Fibroblast of skin of abdomen (primary cell): ENCODE data around the gene COL18A1.
A peak's percentile ranks its signal among the peaks of the same experiment; 100 is the strongest.

Experiments used
- DNase-seq: peaks from one replicate; pipeline ENCODE4 v3.0.0-alpha.2; 2013

The COL18A1 gene

DNA sequence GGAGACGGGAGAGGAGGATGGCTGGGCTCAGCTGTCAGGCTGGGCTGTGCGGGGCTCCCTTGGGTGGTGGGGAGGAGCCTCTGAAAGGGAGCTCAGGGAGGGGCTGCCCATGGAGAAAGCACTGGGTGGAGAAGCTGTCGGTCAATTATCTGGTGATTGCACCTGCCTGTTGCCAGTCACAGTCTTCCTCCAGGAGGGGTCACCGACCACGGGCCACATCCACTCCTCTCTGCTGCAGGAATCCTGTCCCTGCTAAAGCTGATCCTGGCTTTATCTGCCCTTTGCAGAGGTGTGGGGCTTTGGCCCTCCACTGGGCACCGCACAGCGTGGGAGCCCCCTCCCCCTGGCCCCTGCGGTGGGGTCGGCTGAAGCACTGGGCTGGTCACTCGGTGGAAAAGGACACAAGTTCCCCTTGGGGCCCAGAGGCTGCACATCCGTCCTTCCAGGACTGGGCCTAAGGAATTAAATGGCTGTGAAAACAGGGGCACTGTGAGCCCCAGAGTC is 21.8 kb upstream of the COL18A1 start:
- no peak for DNase-seq

DNA sequence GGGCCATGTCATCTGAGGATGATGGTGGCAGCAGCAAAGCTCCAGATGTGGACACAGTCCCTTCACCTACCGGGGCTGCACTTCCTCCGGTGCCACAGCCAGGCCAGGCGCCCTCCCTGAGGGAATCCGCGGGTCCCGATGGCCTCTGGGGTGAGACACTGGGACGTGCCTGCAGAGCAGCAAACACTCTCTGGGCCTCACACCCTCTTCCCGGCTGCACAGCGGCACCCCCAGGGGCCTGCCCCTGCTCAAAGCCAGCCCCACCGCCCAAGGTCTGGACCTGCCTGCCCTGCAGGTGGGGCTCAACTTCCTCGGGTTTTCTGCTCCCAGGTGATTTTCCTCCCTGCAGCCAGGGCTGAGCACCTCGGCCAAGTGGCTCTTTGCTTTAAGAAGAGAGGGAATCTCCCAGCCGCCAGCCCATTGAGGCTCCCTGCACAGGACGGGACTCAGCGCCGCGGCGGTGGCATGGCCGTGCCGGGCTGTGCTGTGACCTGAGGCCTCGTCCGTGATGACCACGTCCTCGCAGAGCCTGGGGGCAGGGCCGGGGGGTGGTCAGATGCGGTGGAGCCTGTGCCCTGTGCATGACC is 21.3 kb upstream of the COL18A1 start:
- DNase-seq = no peak

DNA sequence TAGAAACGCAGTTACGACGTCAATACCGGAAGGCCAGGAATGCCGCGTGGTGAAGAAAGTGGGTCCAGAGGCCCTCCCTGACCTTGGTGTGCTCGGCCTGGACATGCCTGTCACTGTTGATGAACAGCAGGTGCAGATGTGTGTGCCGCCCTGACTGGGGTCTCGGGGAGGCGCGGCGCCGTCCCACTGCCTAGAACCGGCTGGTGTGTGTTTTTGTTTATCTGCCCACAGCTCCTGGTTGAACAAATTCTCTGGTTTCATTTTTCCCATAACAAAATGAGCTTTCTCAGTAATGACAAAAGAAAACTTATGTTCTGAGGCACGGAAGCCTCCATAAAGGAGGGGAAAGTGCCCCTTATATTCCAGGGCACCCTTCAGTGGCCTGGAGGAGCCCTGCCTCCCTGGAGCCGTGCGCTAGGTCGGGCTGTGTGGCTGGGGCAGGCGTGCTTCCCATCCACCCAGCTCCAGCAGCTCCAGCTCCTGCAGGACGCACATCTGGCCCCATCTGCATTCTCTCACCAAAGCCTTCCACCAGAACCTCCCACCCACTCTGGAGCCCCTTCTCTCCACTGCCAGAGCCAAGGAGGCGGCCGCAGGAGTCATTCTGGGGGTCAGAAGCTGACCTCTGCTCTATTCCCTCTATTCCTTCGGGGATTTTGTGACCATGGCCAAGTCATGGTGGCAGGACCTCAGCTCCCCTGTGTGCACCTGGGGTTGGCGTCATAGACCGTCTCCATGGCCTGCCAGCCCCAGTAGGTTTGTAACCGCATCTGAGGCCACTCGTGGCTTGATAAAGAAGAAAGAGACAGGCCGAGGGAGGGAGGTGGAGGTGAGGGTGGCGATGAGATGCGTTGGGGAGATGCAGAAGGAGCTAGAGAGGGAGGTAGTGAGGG is 20.1 kb upstream of the COL18A1 start:
- no peak for DNase-seq

DNA sequence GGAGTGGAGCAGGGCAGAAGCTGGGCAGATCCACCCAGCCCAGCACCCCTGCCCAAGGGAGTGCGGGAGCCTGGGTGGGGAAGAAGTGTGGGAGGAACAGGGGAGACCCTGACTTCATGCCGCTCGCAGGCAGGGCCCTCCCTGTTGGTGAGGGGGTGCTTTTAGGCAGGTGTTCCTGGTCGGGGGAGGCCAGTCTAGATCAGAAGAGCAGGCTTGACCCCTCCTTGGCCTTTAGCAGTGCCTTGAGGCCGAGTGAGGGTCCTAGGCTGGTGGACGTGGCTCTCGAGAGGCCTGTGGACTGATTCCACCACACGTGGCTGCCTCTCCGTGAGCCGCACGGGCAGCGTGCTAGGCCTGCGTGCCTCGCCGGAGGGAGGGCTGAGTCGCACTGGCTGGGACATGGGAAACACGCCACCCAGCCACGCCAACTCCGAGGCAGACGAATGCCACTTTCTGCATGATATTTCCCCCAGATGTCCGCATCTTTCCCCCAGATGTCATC is 19.4 kb upstream of the COL18A1 start:
- no peak for DNase-seq

DNA sequence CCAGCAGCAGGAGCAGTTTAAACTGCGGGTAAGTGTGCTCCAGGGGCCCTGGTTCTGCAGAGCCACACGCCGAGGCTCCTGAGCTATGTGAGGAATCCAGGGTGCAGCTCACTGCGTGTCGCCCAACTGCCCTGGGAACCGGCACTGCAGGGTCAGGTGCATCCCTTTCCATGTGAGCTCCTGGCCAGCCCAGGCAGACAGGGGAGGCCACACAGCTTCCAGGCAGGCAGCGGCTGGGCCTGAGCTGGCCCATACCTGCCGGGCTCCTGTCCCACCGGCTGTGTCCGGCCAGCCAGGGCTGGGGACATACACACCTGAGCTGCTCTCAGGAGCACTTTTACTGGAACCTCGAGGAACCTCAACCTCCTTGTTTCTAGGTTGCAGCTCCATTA is 18.6 kb upstream of the COL18A1 start:
- no peak for DNase-seq

DNA sequence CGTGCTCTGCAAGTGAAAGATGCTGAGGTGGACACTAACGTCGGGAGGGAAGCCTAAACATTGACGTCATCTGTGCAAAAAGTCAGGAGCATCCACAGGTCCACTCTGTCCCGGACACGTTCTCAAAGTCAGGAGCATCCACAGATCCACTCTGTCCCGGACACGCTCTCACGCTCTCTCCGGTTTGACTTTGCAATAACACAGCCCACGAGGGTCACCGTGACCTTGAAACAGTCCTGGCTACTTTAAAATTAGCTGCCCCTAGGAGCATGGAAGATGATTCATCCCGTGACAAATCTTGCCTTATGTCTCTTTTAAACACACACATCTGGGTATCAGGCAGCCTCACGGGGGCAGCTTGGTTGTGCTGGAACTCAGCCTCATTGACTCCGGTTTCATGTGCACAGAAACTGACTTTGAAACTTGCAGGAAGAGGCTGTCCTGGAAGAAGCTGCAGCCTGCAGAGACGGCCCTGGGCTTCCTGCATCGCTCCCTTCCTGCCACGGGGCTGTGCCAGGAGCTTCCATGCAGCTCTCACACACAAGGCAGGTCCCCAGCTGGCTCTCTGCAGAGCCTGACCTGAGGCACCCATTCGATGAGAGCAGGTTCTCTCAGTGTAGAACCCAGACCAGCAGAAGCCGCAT is 18.1 kb upstream of the COL18A1 start:
- peak; percentile 90 for DNase-seq

DNA sequence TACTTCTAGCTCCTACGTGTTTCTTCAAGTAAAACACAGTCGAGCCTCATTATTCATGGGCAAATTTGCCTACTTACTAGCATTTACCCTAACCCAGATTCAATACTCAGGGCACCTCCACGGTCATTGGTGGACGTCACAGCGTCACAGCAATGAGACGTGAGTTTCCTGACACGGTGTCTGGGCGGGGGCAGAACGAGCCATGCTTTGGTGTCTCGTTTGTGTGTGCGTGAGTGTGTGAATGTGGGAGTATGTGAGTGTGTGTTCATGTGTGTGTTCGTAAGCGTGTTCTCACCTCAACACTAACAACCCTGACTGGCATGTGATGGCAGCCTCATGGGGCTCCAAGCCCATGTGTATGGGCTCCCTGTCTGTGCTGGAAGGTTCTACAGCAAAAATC is 17.5 kb upstream of the COL18A1 start:
- DNase-seq = no peak

DNA sequence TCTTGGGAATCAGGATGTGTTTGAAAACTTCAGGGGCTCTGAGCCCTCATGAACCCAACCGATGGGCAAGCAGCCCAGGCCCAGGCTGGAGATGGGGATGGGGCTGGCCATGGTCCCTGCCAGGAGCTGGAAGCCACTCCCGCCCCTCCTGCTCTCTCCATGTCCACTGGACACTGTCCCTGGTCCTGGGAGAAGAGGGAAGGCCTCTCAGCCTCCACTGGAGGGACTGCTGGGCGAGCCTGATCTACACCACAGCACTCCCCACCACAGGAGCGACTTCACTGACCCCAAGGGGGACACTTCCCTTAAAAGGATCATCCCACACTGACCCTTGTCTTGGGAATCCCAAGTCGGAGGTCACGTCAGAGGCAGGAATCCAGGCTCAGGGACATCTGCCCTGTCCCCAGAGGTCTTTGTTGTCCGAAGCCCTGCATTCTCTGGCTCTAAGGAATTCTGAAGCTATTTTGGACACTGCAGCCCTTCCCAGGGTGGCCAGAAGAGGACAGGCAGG is 16.9 kb upstream of the COL18A1 start:
- no peak for DNase-seq

DNA sequence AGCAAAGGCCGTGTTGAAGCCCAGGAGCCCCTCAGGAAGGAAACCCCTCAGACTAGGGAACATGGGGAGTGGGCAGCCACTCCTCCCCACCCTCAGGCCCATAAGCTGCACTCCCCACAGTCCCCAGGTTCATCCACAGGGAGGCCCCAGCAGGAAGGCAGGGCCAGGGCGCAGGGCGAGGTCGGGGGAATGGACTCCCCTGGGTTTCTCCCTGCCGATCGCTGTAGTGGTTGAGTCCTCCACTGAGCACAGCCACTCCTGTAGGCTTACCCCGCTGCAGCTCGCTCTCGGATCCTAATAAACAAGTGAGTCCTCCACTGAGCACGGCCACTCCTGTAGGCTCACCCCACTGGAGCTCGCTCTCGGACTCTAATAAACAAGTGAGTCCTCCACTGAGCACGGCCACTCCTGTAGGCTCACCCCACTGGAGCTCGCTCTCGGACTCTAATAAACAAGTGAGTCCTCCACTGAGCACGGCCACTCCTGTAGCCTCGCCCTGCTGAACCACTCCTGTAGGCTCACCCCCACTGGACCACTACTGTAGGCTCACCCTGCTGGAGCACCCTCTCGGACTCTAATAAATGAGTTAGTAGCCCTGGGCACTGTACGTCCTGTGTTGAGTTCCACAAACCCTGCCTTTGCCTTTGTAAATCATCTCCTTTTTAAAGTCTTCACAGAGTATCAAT is 16.2 kb upstream of the COL18A1 start:
- no peak for DNase-seq

DNA sequence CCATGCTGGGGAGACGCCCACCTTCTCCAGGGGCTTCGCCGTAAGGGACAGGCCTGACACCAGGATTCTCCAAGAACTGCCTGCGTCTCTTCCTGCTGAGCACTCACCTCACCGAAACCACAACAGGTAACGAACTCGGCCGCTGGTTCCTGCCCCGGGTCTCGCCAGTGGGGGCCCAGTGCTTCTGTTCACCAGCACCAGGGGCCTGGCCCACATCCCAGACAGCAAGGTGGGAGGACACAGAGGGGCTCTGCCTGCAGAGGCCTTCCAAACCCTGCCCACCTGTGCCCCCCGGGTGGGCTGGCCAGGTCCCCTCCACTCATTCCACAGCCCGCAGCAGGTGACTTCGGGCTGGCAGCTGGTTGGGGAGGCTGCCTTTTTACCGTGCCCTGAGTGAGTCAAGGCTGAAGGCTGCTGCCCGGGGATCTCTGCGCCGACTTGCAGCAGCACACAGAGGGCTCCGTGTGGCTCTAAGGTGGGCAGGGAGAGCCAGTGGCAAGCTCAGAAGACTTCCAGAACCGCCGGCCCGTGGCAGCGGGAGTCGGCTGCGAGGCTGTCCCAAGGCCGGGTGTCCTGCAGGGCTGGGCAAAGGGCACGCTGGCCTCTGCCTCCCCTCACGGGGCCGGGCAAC is 14.7 kb upstream of the COL18A1 start:
- DNase-seq = no peak

DNA sequence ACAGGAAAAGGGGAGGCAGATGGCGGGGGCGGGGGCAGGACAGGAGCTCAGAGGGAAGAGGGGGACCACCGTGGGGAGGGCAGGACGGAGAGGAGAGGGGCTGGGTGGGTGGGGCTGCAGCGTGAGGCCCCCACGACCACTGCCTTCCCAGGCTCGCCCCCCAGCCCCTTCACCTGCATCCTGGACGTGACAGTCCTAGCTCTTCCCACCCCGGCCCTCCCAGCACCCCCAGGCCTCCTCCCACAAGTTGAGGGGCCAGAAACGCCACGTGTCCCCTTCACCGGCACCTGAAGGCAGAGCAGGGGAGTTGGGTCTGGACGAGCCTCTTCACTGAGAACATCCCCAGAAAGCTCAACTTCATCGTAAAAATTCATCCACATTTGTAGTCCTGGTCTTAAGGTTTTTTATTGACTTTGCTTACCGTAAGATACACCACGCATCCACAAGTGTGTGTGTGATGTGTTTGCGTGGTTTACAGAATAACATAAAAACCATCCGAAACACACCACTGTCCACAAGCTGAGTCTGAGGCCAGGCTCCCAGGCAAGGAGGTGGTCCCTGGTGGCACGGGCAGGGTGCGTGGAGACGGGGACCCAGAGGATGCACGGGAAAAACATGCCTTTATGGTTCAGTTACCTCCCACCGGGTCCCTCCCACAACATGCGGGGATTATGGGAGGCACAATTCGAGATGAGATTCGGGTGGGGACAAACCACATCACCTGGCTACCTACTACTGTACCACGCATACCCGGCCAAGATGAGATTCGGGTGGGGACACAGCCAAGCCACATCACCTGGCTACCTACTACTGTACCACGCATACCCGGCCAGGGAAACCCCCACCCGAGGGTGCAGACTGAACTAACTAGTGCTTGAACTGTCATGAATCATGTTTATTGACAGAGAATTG is 13.9 kb upstream of the COL18A1 start:
- no peak for DNase-seq

DNA sequence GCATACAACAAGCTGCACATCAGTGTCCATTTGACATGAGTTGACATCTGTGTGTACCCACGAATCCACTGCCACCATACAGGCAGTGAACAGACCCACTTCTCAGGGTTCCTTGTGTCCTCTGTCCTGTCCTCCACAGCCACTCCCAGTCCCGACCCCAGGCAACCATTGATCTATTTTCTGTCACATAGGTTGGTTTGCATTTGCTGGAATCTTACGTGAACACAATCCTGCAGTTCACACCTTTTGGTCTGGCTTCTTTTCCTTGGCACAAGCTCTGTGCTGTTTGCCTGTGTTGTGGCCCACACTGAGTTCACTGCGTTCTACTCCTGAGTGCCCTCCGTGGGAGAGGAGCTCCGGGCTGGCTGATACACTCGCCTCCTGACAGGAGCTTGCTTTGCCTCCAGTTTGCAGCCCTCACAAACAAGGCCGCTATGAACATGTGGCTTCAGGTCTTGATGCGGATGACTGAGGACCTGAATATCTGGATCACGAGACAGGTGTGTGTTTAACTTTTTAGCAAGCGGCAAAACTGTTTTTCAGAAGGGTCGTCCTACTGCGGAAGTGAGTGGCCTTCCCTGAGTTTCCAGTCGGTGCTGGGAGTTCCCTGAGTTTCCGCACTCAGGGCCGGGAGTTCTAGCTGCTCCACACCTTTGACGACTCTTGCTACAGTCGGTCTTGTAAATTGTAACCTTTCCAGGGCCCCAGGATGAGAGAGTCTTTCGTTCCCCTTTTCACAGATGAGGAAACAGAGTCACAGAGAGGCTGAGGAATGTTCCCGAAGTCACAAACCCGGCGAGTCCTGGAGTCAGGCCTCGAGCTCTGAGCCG is 13.0 kb upstream of the COL18A1 start:
- DNase-seq = no peak

DNA sequence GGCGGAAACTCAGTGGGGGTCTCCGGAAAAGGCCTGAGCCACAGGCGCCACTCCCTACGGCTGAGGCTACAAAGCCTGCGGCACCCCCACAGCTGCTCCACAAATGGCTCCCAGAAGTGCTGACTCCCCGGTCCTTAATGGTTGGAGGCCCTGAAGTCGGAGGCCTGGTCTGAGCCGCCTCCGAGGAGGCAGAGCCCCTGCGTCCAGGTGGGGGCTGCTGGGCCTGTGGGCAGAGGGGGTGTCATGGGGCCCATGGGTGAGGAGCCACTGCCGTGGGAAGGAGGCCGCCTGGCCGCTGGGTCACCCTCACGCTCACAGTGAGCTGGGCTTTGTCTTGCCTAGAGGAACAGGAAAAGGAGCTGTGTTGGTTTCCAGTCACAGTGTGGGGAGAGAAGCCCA is 12.4 kb upstream of the COL18A1 start:
- DNase-seq = no peak

DNA sequence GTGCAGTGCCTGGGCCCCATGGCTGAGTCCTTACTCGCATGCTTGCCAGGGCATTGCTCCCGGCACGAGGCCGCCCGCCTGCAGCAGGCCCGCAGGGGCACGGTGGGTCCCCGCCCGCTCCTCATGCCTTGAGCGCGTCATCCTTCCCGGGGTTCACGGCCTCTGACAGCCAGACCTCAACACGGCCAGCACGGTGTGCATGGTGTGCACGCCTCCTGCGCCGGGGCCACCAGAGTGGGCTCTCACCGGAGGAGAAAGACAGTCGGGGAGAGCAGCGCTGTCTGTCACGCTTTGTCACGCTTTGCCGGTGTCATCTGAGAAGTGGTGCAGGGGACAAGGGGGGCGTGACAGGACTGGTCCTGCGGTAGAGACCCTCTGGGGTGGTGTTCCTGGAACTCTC is 11.9 kb upstream of the COL18A1 start:
- no peak for DNase-seq

DNA sequence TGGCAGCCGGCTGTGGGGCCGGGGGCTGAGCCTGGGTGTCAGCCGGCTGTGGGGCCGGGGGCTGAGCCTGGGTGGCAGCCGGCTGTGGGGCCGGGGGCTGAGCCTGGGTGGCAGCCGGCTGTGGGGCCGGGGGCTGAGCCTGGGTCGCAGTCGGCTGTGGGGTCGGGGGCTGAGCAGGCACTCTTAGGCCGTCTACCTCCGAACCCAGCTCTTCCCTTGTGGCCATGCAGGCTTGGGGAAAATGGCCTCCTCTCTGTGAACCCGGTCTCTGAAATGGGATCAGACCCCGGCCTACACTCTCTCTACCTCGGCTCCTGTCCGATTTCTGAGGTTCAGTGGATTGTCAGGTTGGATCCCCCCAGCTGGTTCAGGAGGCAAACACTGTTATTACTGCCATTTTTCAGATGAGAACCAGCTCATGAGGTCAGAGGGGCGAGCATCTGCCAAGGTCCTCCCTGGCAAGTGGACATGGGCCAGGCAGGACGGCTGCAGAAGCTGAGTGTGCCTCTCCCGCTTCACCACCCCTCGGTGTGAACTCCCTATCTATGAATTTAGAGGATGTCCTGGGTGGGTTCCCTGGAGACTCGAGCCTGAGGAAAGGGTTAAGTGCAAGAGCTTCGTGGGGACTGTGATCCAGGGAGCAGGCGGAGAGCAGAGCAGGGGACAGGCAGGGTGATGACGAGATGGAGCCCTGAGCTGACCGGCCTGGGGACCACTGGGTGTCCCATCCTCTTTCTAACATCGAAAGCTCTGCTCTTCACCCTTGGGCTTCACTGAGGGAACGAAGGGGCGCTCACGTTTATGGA is 10.9 kb upstream of the COL18A1 start:
- no peak for DNase-seq

DNA sequence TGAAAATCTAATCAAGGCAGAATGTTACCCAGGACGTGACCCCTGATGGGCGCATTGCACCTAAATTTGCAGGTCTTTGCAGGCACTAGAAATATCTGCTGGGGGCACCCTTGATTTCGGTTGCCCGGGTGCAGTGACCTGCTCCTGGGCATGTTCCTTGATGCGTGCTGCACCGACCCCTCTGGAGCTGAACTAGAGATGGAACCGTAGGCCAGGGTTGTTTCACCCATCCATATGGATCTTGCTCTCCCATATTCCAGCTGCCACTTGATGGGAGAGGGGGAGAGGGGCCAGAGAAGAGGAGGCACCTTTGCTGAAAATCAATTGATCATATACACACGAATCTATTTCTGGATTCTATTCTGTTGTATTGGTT is 8.4 kb upstream of the COL18A1 start:
- no peak for DNase-seq

DNA sequence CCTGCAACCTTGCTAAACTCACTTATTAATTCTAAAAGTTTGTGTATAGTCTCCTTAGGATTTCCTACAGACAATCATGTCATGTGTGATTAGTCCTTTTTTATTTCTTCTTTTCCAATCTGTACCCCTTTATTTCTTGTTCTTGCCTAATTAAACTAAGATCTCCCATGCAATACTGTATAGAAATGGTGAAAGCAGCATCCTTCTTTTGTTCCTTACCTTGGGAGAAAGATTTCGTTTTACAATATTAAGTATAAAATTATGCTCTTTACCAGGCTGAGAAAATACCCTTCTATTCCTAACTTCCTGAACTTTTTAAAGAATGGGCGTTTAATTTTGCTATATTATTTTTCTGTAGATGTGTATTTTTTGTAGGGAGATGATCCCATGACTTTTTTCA is 7.6 kb upstream of the COL18A1 start:
- DNase-seq = no peak

DNA sequence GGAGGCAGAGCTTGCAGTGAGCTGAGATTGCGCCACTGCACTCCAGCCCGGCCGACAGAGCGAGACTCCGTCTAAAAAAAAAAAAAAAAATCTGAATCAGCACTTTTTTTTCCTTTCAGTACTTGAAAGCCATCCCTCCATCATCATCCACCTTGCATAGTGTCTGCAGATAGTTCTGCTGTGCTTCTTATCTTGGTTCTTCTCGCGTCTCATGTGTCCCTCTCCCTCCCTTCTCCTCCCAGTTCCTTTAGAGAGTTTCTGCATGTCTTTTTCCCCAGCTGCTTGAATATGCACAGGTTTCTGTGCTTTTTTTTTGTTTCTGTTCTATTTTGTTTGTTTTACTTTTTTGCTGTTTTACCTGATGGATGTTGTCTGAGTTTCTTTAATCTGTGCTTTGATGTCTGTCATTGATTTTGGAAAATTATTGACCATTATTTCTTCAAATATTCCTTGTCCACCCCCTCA is 3.9 kb upstream of the COL18A1 start:
- no peak for DNase-seq
